HG03108 (cell line): ENCODE data around the gene KCNN3.
"Not testable (repeated sequence)": the region's sequence is repeated elsewhere in the genome, so short reads cannot be mapped to it uniquely, and the experiment has no call there.

Experiments used
- ATAC-seq: cut with Tn5 transposase; IDR thresholded peaks from one replicate; pipeline ENCODE4 v1.9.1; 2021; ENCODE audit warnings: moderate library complexity; ENCODE audit not compliant: unreplicated experiment

Gene KCNN3

DNA sequence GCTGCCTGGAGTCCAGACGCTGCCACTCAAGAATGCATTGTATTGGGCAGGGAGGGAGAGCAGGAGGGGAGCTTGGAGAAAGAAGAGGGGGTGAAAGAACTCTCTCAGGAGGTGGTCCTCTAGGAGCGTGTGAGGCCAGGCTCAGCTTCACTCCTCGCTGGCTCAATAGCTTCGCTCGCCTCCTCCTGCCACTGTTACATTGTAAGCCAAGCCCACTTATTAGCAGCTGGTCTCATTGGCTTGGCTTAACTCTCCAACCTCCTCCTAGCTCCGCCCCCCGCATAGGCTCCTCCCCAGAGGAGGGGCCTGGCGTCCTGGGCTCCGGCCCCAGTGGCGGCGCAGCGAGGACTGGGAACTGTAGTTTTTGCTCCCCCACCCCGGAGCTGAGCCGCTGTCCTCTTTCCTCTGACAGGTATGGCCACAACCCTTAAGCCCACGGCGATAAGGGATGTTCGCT is at the start of gene KCNN3:
Gene KCNN3 (minus strand): TSS at position 167 of the 457 bp plus-strand sequence. CDS start 317 bp downstream, outside the sequence.
- peak; percentile 84 for ATAC-seq

DNA sequence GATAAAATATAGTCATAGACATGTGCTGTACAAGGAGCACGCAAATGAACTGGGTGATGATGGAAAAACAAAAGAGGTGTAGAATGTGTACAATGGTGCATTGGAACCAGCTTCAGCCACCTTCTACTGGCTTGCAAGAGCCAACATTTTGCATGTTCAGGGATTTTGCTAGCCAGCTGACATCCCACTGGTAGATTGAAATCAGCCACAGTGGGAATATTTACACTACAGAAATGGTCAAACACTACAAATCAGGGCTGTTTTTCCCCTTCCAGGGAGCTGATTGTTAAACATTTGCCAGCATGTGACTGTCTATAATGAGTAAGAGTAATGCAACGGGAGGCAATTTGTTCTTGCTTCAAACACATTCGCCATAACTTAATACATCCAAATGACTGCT is 43.2 kb upstream of the KCNN3 start:
- no peak for ATAC-seq

DNA sequence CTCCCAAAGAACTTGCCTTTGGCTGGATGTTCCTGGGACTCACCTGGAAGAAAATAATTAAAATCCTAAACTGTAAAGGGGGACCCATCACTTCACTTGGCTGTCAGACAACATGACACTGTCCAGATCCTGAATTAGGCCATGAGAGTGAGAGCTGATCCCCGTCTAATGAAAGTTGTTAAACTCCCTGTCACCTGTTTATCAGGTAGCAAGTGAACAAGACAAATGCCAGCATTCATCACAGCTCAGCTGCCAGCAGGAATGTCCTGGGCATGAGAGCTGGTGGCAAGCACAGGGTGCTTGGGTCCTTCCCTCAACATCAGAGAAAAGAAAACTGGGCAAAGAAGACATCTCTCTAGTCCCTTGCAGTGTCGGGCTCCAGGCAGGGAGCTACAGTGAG is 42.7 kb upstream of the KCNN3 start:
- no peak for ATAC-seq

DNA sequence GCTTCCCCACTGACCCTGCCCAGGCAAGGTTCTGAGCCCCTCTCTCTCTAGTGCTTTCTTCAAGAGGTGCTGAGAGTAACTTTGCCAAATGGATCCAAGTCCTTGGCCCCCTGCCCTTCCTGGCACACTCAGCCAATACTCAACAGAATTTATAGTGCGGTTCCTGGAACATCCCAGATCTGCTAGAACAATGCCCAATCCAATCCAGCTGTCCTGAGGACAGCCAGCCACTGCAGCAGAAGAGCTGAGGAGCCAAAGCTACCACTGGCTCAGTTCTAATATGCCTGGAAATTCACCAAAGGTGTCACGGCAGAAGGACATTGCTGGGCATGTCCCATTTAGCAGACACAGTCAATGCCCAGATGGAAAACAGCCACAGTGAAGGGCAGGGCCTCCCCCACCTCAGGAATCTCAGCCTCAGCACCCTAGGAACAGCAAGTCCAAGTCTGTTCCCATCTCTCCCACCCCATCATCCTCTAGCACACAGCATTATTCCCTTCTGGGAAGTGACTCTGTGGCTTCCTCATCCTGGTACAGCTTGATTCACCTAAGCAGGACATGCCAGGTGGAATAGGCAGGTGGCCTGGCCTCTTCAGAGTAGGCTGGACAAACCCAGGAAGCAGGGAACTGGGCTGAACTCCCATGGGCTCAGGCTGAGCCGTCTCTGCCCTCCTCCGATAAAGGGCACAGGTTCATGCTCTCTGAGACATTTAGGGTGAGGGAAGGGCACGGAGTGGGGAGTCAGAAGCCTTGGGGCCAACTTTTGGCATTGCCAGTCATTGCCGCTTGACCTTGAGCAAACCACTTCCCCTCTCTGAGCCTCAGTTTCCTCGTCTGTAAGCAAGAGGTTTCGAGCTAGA is 41.8 kb upstream of the KCNN3 start:
- ATAC-seq = no peak

DNA sequence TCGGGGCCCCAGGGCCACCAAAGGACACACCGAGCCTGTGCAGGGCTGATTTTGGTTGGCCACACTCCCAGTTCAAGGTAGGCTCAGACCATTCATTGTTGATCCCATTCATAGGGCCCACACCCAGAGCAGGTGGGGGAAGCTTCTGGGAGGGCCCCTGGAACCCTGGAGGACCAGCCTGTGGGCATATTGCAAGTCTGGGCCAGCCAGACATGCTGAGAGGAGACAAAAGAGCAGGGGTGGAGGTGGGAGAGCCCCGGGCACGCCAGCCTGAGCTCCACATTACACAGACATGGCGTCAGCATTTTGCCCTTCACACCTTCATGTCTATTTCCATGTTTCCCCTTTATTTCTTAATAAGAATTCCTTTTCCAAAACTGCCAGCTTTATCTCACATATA is 40.8 kb upstream of the KCNN3 start:
- no peak for ATAC-seq

DNA sequence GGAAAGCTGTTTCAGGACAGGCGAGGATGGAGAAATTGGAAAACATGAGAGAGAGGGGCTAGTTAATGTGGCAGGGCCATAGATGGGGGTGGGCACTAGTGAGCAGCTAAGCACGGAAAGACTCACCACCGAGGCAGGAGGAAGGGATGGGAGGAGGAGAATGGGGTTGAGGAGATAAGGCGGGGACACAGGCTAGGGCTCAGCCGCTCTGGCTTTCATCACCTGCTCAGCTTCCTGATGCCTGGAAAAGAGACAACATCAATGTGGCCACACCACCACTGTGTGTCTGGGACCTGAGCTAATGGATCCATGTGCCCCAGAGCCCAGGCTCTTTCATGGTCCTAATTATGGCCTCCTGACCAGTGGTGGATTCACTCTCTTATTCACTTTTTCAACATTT is 38.9 kb upstream of the KCNN3 start:
- ATAC-seq = no peak

DNA sequence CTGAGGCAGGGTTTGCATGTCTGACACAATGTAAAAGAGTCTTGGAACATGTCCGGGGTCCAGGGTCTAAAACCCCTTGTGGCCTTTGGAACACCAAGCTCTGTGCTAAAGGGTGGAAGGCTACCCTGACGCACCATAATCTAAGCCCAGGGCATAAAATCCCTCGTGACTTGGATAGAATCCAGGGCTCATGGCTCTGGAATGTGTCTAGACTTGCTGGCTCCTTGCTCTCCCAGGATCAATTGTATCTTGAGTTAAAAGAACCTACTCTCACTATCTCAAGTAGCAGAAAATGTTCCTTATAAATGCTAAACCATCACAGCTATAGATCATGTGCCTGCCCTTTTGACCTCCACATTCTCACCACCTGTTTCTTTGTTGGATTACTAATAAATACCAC is 38.0 kb upstream of the KCNN3 start:
- not testable (repeated sequence) for ATAC-seq

DNA sequence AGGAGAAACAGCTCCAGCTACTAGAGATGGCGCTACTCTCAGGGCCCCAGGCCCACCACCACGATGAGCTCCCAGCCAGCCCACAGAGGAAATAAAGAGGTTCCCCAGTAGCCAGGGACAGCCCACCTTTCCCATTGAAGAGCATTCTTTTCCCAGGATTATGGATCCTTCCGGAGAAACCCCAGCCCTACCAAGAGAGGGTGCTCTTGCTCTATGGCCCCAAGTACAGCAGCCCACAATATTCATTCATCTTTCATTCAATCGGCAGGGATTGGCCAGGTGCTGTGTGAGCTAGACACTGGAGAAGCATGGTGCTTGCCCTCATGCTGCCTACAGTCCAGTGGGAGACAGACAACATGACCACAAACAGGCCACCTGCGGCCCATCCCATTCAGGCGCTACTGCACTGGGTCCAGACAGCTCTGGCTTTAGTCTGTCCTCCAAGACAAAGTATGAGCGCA is 36.6 kb upstream of the KCNN3 start:
- ATAC-seq = no peak

DNA sequence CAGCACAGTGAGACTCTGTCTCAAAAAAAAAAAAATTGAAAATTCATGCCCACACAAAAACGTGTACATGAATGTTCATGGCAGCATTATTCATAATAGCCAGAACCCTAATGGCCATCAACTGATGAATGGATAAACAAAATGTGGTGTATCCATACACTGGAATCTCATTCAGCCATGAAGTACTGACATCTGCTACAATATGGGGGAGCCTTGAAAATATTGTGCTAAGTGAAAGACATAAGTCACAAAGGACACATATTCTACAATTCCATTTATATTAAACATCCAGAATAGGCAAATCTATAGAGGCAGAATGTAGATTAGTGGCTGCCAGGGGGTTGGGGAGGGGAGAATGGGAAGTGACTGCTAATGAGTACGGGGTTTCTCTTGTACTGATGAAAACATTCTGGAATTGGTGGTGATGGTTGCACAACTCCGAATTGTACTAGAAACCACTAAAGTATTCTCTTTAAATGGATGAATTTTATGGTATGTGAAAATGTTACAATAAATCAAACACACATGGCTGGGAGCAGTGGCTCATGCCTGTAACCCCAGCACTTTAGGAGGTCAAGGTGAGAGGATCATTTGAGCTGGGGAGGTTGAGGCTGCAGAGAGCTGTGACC is 33.0 kb upstream of the KCNN3 start:
- no peak for ATAC-seq

DNA sequence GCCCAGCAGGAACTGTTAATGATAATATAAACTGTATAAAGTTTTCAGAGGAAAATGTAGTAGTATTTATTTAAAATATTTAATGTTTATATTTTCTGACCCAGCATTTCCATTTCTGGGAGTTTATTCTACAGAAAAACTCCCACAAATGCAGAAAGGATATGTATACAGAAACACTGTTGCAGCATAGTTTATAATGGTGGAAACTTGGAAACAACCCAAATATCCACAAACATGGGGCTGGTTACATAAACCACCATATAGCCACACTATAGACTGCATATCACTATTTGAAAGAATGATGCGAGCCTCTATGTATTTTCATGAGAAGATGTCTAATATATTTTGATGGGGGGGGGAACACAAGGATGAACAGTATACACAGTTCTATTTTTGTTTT is 31.5 kb upstream of the KCNN3 start:
- no peak for ATAC-seq

DNA sequence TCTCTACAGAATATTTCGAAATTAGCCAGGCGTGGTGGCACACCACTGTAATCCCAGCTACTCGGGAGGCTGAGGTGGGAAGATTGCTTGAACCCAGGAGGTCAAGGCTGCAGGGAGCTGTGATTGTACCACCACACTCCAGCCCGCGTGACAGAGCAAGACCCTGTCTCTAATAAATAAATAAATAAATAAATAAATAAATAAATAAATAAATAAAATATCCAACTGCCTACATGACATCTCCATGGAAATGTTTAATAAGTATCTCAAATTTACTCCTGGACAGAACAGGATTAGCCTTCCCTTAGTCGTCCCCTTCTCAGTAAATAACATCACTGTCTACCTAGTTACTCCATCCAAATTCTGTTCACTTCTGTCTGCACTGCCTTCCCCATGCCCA is 29.0 kb upstream of the KCNN3 start:
- no peak for ATAC-seq

DNA sequence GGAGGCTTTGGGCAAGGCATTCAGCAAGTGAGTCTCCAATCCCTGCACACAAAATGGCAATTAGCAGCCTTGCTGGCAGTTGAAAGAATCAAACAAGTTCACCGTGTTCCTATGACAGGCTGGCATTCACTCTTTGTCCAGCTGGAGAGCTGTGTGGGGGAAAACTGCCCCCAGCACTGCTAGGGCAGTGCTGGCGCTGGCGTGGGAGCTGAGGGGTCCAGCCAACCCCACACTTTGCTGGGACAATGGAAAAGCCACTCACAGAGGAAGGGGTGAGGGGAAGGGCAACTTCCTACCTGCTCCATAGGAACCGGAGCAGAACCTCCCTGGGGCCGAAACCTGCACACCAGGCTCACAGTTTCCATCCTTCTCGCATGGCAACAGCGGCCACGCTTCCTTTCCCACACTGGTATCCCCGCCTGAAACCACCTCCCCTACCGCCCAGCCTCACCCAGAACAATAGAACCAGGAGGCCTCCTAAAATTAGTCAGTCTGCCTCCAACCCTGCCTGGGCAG is 26.7 kb upstream of the KCNN3 start:
- no peak for ATAC-seq

DNA sequence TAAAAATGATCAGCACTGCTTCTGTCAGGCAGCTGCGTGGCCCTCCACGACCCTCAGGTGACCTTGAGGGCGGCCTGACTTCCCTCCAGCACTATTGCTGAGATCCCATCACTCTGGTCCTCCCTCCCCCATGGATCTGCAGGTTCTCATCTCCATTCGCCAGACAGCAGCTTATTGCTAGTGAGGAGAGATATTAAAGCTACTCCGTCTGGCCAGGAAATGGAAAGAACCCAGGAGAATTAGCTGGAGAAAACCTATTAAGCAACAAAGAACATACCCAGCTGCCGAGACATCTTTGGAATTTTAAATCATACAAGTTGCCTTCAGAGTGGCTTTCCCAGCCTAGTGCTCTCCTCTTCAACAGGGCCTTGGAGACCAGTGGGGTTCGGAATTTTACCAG is 25.7 kb upstream of the KCNN3 start:
- no peak for ATAC-seq

DNA sequence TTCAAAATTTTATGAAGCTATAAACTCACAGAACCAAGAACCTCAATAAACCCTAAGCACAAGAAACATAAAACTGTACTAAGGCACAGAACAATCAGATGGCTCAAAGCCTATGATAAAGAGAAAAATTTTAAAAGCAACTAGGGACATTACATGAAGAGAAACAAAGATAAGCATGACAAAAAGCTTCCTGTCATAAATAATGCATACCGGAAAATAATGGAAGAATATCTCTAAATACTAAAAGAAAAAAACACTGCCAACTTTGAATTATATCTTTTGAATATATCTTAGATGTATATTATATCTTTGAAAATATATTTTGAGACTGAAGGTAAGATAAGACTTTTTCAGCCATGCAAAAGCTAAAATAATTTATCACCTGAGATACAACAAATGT is 21.4 kb upstream of the KCNN3 start:
- ATAC-seq = no peak

DNA sequence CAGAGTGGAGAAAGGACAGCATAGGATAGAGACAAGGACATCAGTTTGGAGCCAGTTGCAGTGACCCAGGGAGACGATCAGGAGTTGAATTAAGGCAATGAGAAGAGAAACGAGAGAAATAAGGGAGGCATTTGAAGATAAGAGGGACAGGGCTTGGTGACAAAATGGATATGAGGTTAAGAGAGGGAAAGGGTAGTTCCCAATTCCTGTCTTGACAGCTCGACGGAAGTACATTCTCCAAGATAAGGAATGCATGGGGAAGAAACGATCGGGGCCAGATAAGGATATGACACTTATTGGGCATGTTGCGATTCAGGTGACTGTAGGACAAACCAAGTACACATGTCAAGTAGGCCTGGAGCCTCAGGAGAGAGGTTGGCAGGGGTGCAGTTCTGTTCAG is 18.7 kb upstream of the KCNN3 start:
- no peak for ATAC-seq

DNA sequence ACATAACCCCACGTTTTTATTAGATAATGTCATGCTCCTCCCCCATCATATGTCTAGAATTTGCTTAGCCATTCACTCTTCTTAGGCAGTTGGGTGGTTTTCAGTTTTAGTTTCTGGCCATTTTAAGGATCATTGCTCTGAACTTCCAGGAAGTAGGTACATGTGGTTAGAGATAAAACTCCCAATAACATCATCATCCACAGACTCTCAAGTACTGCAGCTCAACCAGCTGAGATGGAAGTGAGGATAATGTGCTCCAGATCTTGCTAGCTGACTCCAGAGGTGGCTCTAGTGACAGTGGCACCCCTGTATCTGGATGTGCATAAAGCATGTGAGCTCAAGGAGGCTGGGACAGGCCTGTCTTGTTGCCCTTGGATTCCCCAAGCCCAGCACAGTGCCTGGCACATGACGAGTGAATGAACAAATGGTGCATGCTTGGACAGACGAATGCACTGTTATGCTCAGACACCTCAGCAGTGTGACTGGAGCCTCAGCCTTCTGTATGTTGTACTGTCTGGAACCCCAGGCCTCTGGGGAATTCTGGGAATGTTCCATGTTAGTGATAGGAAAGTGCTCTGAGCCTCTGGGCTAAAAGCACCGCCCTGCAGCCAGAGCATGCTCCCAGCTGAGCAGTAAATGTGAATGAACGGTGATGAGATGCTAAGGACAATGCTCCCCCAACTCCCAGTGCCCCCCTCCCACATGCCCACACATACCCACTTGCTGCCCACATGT is 16.4 kb upstream of the KCNN3 start:
- ATAC-seq = no peak

DNA sequence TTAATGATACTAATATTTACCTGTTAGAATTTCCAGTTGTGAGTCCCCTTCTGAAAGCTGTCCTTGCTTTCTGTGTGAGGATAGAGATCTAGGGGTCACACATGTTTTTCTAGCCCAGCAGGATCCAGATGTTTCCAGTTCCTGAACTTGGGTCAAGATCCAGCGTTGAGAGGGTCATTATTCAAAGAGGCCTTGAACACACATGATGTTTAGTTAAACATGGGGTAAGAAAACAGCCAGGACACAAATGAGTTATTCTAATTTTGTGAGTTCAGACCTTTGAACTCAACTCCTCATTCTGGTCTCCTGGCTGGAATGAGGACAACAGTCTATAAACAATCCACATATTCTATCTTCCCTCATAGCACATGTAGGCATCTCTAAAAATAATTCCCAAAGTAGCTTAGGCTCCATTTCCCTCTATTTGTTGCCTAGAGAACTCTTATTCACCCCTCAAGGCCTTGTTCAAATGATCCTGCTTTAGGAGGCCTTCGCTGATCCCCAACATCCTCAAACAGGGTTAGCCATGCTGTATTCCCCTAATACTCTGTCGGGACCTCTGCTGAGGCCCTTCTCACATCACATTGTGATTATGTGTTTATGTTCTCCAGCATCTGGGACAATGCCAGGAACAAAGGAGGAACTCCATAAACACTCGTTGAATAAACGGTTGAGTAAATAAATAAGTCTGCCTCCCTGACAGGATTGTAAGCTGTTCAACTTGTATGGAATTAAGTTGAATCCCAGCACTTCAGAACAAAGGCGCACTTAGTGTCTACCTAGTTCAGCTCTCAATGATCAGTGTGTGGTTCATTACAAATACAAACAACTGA is 15.0 kb upstream of the KCNN3 start:
- no peak for ATAC-seq

DNA sequence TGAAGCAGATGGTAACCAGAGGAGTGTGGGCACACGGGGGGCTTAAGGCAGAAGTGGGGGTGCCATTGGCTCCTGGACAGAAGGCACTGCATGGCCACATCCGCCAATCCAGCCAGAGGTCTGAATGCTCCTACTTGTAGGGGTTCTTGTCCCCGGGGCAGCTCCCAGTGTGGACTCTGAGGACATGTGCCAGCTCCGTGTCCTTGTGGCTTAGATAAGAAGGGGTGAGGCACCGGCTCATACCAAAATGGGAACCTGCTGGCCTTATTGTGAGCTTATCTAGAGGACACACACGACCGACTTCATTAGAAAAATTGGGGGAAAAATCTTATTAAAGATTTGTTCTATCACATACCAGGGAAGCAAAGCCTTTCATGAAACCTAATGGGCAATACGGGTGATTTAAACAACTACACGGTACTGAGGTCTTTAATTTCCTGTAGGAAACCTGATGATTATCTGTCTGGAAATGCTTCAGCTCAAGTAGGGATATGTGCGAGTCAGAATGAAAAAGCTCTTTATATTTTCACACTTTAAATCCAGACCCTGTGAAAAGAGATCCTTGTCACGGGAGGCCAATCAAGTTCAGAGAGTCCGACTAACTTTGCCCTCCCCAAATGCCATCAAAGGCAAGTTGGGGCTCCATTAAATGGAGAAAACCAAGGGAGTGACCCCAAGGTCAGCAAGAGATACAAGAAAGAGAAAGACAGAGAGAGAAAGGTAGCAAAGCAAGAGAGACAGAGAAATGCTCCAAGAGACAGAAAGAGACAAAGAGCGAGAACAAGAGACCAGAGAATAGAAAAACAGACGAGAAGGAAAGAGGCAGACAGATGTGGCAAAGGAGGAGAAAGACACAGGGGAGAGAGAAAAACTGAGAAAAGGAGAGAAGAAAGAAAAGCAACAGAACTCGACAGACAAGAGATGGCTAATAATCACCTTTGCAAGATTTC is 14.1 kb upstream of the KCNN3 start:
- no peak for ATAC-seq

DNA sequence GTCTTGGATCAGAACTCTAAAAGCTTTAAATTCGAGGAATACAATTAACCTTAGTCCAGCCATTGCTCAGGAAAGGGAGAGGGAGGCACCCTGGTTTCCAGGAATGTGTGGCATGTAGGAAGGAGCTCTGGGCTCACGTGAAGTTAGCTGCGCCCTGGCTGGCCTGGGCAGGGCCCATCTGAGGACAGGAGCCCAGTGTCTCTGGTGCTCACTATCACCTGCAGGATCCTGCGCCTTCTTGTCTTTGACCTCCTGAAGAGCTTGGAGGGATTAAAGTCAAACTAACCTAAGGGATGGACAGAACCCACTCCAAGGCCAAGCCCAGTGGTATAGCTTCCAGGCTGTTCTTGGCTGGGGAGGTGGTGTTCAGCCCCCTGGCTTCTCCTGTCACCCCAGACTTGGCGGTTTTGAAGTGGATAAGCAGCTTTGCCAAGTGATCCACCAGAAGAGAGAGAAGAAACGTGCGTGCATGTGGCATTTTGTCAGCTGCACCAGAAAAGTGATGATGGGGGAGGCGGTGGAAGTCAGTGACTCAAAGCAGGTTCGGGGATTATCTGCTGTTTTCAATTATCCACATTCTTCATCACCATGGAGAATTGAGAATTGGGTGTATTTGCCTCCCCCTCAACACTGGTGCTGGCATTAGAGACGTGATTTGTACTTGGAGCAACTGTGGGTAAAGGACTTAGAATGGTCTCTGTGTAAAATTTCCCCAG is 11.9 kb upstream of the KCNN3 start:
- no peak for ATAC-seq
